Testis (tissue), 3 donors: ENCODE results near the gene TMEM273. TPM values are rescaled to one million over a fixed set of nuclear protein-coding genes. Genes with fewer than 3 reads are reported as not detected.

ENCODE experiments used
- DNase-seq: peaks from one replicate; pipeline ENCODE4 v3.0.0-alpha.2; 2019
- H3K27ac ChIP-seq, 2 donors: fragments of 200-600 bp; sonication (generic); one replicate each; pipeline ENCODE4 v1.5.1; 2019
- H3K27me3 ChIP-seq: fragments of 200-600 bp; sonication (generic); one replicate; pipeline ENCODE4 v1.5.1; 2019
- H3K36me3 ChIP-seq: fragments of 200-600 bp; sonication (generic); one replicate; pipeline ENCODE4 v1.5.1; 2017; ENCODE audit warnings: low read depth; ENCODE audit errors: missing control alignments
- H3K4me1 ChIP-seq: fragments of 200-600 bp; sonication (generic); one replicate; pipeline ENCODE4 v1.5.1; 2019
- H3K4me3 ChIP-seq, 2 donors: fragments of 200-600 bp; sonication (generic); one replicate each; pipeline ENCODE4 v1.5.1; 2017 to 2019
- H3K9me3 ChIP-seq: fragments of 200-600 bp; sonication (generic); one replicate; pipeline ENCODE4 v1.5.1; 2017
- POLR2A ChIP-seq: fragments of 450-650 bp; IDR thresholded peaks from one replicate; pipeline ENCODE4 v1.6.1; 2017; ENCODE audit warnings: antibody characterized with exemption, mild to moderate bottlenecking, moderate library complexity
- WGBS, 2 donors: methylation state at CpG; one replicate each; pipeline ENCODE4 v1.1.5; 2018; 5-methylcytosine and 5-hydroxymethylcytosine counted together
- intact Hi-C: fragments of 100-400 bp; cut with DNase I; formaldehyde crosslinking; loops from one replicate; pipeline ENCODE4 v1.15.1; 2023; ENCODE audit warnings: low total_unique reads
- polyA plus RNA-seq: library from polyadenylated mRNA; stranded (reverse); fragments of 350-450 nt; fragmentation: Illumina TruSeq; extraction: RNeasy Lipid Tissue Mini Kit (QIAGEN cat#74804); gene quantifications from one replicate; pipeline ENCODE4 v1.2.3, GENCODE V29; 2014; ENCODE audit warnings: low read depth, low replicate concordance; ENCODE audit not compliant: insufficient read depth
- total RNA-seq, 2 donors: library from RNA; depleted of rRNA; stranded (reverse); fragments of >200 nt; gene quantifications; one replicate each; pipeline ENCODE4 v1.2.3, GENCODE V29; 2016
- TF ChIP-seq, protein P1 (sequence below), 3 experiments: fragments of 450-650 bp in 2 of 3; fragments of 200-600 bp in 1 of 3; sonication (generic) in 1 of 3; IDR thresholded peaks; one replicate each; pipeline ENCODE4 v1.5.1; 2016 to 2019; ENCODE audit warnings: antibody characterized with exemption in 3 of 3, mild to moderate bottlenecking in 2 of 3, moderate library complexity in 1 of 3

The TMEM273 gene
- total and polyA plus RNA-seq, 3 donors from 2014 or later, result 4.5 to 8.2 (median 5.3) TPM

DNA sequence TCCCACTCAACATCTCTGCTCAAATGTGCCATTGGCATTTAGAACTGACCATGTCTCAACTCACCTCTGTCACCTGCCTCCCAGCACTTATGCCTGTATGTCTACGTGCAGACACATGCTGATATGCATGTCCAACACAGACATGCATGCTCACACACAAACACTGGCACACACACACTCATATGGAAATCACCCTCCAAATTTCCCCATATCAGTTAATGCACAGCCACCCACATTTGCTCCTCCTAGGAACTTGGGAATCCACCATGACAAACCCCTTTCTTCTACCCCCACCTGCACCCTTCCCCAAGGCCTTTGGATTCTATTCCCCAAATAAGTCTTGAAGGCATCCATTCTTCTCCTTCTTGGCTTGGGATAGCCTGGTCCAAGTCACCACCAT, 58.8 kb downstream of the TMEM273 start:
- TF ChIP-seq POLR2A, result no peak
- DNase-seq, result no peak
- Histone ChIP-seq H3K27ac (no peak overlapping the region), H3K4me3 (no peak overlapping the region), H3K9me3 (no peaks in the 10 kb centered on the region), H3K36me3 (no peaks in the 10 kb centered on the region), H3K27me3 (no peaks in the 10 kb centered on the region), H3K4me1 (no peaks in the 10 kb centered on the region)
- WGBS, 2 donors, result 96 to 100% methylated on average over 1 of the region's 1 CpG
- intact Hi-C loops, result no loop called here

DNA sequence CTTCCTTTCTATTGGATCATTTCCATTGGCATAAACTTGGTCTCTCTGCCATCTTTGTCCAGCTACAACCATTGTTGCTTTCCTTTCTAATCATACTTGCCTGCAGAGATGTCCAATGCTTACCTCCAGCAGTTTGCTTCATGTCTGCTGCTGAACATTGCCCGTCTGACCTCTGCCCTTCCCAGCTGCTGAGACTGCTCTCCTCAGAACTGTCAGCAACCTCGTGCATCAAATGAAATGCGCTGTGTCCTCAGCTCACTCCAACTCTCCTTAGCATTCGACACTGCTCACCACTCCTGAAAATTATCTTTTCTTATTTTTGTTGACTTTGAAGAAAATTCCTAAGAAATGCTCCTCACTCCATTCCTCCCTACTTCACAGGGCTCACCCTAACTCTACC, 59.3 kb downstream of the TMEM273 start:
- TF ChIP-seq, protein P1, sequence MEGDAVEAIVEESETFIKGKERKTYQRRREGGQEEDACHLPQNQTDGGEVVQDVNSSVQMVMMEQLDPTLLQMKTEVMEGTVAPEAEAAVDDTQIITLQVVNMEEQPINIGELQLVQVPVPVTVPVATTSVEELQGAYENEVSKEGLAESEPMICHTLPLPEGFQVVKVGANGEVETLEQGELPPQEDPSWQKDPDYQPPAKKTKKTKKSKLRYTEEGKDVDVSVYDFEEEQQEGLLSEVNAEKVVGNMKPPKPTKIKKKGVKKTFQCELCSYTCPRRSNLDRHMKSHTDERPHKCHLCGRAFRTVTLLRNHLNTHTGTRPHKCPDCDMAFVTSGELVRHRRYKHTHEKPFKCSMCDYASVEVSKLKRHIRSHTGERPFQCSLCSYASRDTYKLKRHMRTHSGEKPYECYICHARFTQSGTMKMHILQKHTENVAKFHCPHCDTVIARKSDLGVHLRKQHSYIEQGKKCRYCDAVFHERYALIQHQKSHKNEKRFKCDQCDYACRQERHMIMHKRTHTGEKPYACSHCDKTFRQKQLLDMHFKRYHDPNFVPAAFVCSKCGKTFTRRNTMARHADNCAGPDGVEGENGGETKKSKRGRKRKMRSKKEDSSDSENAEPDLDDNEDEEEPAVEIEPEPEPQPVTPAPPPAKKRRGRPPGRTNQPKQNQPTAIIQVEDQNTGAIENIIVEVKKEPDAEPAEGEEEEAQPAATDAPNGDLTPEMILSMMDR (IDR thresholded peaks at IDR 0.05), result no peak
- TF ChIP-seq POLR2A, result no peak
- 84 to 89% methylated on average over 4 of the region's 4 CpGs for WGBS, 2 donors
- Histone ChIP-seq H3K4me3 (no peak overlapping the region), H3K9me3 (no peaks in the 10 kb centered on the region), H3K27ac (no peak overlapping the region), H3K27me3 (no peaks in the 10 kb centered on the region), H3K36me3 (no peaks in the 10 kb centered on the region), H3K4me1 (no peaks in the 10 kb centered on the region)
- DNase-seq, result no peak
- intact Hi-C loops, result no loop called here

DNA sequence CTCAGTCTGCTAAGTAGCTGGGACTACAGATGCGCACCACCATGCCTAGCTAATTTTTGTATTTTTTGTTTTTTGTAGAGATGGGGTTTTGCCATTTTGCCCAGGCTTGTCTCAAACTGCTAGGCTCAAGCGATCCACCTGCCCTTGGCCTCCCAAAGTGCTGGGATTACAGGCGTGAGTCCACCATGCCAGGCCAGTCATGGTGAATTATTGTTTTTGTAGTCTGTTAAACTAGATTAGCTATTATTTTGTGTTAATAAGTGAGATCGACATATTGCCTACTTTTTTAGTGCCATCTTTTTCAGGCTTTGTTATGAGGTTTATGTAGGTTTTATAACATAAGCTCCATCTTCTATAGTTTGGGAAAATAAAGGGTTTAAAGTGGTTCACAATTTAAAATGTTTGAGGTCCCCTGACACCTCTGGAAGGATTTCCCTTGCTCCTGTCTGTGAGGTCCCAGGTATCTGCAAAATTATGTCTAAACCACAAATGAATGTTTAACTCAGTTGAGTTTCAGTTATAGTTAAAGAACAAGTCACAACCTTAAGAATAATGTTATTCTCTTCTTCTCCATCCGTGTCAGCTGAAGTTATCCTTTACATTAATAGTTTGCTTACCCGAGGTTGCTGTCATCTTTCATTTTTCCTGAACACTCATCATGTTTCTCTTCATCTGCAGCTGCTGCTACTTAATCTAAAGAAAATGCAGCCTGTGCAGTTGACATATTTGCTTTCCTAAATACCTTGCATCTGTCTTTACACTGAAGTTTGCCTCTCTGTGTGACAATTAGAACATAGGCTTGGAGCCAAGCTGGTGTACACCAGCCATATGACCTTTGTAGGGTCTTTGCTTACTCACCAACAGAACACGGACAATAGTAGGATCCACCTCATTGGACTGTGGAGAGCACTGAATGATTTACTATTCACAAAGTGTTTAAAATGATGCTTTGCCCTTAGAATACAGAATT, 63.9 kb downstream of the TMEM273 start:
- no peak overlapping the region for H3K4me3 ChIP-seq
- no peaks in the 10 kb centered on the region for H3K36me3 ChIP-seq
- intact Hi-C loops, result no loop called here
- TF ChIP-seq, protein P1 (IDR thresholded peaks at IDR 0.05), result no peak
- no peak for TF ChIP-seq POLR2A
- 83 to 84% methylated on average over 7 of the region's 7 CpGs for WGBS, 2 donors
- H3K4me1 ChIP-seq, result no peaks in the 10 kb centered on the region
- no peaks in the 10 kb centered on the region for H3K27me3 ChIP-seq
- no peak overlapping the region for H3K27ac ChIP-seq
- DNase-seq, result no peak
- H3K9me3 ChIP-seq, result no peaks in the 10 kb centered on the region

DNA sequence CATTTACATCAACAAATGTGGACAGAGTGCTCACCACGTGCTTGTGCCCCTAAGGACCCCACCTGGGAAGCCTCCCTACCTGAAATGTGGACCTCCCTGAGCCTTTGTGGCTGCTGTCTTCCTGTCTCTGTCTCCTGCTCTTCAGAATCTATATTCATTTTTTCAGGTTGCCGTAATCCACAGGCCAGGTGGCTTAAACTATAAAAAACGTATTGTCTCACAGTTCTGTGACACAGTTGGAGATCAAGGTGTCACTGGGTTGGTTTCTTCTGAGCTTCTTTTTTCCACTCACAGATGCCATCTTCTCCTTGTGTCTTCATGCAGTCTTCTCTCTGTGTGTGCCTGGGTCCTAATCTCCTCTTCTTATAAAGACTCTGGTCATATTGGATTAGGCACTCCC, 67.3 kb downstream of the TMEM273 start:
- TF ChIP-seq POLR2A, result no peak
- TF ChIP-seq, protein P1 (IDR thresholded peaks at IDR 0.05), result no peak
- DNase-seq, result no peak
- Histone ChIP-seq H3K9me3 (no peaks in the 10 kb centered on the region), H3K4me1 (no peaks in the 10 kb centered on the region), H3K27me3 (no peaks in the 10 kb centered on the region), H3K27ac (no peak overlapping the region), H3K36me3 (no peaks in the 10 kb centered on the region), H3K4me3 (no peak overlapping the region)
- intact Hi-C loops, result no loop called here
- 87 to 97% methylated on average over 3 of the region's 3 CpGs for WGBS, 2 donors

DNA sequence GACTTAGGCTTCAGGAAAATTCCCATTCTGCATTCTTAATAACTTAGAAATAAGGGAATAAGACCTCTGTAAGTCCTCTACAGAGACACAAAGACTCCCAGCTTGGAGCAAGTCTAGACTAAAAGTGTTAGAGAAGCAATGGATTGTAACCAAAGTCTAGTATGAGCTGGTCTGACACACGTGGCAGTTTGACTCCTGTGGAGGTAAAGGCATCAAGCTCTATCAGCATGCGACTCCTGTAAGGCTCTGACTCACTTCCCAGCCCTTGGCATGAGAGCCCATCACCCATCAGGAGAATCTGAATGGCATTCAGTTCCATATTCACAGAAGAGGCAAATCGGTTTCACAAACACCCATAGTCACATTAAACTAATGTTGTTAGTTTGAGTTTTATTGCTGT, 68.4 kb downstream of the TMEM273 start:
- H3K36me3 ChIP-seq, result no peaks in the 10 kb centered on the region
- no peak for TF ChIP-seq POLR2A
- TF ChIP-seq, protein P1 (IDR thresholded peaks at IDR 0.05), result no peak
- no peak overlapping the region for H3K27ac ChIP-seq
- H3K9me3 ChIP-seq, result no peaks in the 10 kb centered on the region
- 74 to 82% methylated on average over 3 of the region's 3 CpGs for WGBS, 2 donors
- intact Hi-C loops, result no loop called here
- no peak for DNase-seq
- H3K4me1 ChIP-seq, result no peaks in the 10 kb centered on the region
- no peak overlapping the region for H3K4me3 ChIP-seq
- H3K27me3 ChIP-seq, result no peaks in the 10 kb centered on the region
